ENCODE data around the gene HOXA13.

DNA sequence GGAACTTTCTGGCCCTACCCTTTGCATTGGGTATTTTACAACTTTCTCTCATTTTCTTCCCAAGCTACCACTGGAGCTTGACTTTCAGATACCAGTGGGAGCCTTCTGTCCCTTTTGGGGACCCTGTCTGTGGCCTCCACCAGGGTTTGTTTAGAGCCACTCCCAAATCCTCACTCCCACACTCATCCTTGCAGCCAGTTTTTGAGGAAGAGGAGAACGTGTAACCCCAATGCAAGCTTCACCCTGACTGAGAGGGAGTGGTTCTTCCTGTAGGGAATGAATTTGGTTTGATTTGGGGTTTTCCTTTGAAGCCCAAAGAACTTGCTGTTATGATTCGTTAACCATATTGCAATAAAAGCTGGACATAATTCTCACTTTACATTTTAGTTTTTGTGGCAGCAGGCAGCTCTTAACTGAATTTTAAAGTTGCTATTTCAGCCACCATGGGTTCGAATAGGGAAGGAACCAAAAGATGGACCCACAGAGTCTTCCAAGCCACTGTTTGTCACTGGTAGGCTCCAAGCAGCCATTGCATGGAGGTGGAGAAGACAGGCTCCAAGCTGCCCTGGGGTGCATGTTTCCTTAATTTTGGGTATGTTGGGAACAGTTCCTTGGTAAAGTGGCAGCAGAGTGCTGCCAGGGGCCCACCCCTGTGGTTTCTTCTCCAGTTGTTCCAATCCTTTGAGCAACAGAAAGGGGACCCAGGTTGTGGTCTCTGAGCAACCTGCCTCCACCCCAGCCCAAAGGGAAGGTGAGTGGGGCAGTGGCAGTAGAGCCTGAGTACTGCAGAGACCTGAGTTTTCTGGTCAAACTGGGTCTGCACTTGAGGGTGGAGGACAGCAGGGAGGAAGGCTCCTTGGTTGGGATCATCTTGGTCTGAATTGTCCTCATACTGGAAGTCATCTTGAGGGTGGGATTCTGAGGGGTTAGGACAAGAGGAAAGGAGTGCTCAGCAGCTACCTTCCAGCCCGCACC, 47.8 kb upstream of the HOXA13 start:
- TF ChIP-seq GABPA (IDR thresholded peaks at IDR 0.05 in 1 of 2, conservative IDR thresholded peaks at IDR 0.05 in 1 of 2) (no peak), SP1 (IDR thresholded peaks at IDR 0.05) (no peak), EGR1 (IDR thresholded peaks at IDR 0.05; ENCODE audit: low read depth in 2 of 2) (no peak), NR2F2 (IDR thresholded peaks at IDR 0.05) (no peak), RAD21 (IDR thresholded peaks at IDR 0.05) (no peak)
- TF ChIP-seq, protein P1, sequence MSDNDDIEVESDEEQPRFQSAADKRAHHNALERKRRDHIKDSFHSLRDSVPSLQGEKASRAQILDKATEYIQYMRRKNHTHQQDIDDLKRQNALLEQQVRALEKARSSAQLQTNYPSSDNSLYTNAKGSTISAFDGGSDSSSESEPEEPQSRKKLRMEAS (IDR thresholded peaks at IDR 0.05), result no peak
- TF ChIP-seq, protein P2, sequence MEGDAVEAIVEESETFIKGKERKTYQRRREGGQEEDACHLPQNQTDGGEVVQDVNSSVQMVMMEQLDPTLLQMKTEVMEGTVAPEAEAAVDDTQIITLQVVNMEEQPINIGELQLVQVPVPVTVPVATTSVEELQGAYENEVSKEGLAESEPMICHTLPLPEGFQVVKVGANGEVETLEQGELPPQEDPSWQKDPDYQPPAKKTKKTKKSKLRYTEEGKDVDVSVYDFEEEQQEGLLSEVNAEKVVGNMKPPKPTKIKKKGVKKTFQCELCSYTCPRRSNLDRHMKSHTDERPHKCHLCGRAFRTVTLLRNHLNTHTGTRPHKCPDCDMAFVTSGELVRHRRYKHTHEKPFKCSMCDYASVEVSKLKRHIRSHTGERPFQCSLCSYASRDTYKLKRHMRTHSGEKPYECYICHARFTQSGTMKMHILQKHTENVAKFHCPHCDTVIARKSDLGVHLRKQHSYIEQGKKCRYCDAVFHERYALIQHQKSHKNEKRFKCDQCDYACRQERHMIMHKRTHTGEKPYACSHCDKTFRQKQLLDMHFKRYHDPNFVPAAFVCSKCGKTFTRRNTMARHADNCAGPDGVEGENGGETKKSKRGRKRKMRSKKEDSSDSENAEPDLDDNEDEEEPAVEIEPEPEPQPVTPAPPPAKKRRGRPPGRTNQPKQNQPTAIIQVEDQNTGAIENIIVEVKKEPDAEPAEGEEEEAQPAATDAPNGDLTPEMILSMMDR (IDR thresholded peaks at IDR 0.05; ENCODE audit: low read depth, low read length, missing input control), result no peak

All from liver (tissue), 3 donors.